BLaER1 treated with 17β-estradiol and CSF1 and Interleukin-3, amounts not matched to agents 10 nM and 100 nM (cell line): ENCODE data around the gene JAKMIP2.
A peak's percentile ranks its signal among the peaks of the same experiment; 100 is the strongest.
"Not testable (repeated sequence)": the region's sequence is repeated elsewhere in the genome, so short reads cannot be mapped to it uniquely, and the experiment has no call there.

ENCODE experiments used
- H3K27ac ChIP-seq, 11 experiments: shearing (Covaris generic); formaldehyde crosslinking; 2 replicates each; pipeline ENCODE4 v1.8.1; 2022
- H3K27me3 ChIP-seq, 11 experiments: shearing (Covaris generic); formaldehyde crosslinking; 2 replicates each; pipeline ENCODE4 v1.8.1; 2022
- H3K36me3 ChIP-seq, 11 experiments: shearing (Covaris generic); formaldehyde crosslinking; 2 replicates each; pipeline ENCODE4 v1.8.1; 2022
- H3K4me1 ChIP-seq, 10 experiments: shearing (Covaris generic); formaldehyde crosslinking; 2 replicates each; pipeline ENCODE4 v1.8.1; 2022
- H3K4me2 ChIP-seq, 11 experiments: shearing (Covaris generic); formaldehyde crosslinking; 2 replicates each; pipeline ENCODE4 v1.8.1; 2022
- H3K4me3 ChIP-seq, 10 experiments: shearing (Covaris generic); formaldehyde crosslinking; 2 replicates each; pipeline ENCODE4 v1.8.1; 2022
- H3K9ac ChIP-seq, 11 experiments: shearing (Covaris generic); formaldehyde crosslinking; 2 replicates each; pipeline ENCODE4 v1.8.1; 2022
- H3K9me3 ChIP-seq, 11 experiments: shearing (Covaris generic); formaldehyde crosslinking; replicated peaks in 1 of 11; 2 replicates each; pipeline ENCODE4 v1.8.1; 2022
- H4K20me1 ChIP-seq, 11 experiments: shearing (Covaris generic); formaldehyde crosslinking; 2 replicates each; pipeline ENCODE4 v1.8.1; 2022
- Cebpa-rat ChIP-seq, 11 experiments: shearing (Covaris generic); IDR thresholded peaks; 2 replicates each; pipeline ENCODE4 v1.8.1; 2022

The JAKMIP2 gene

DNA sequence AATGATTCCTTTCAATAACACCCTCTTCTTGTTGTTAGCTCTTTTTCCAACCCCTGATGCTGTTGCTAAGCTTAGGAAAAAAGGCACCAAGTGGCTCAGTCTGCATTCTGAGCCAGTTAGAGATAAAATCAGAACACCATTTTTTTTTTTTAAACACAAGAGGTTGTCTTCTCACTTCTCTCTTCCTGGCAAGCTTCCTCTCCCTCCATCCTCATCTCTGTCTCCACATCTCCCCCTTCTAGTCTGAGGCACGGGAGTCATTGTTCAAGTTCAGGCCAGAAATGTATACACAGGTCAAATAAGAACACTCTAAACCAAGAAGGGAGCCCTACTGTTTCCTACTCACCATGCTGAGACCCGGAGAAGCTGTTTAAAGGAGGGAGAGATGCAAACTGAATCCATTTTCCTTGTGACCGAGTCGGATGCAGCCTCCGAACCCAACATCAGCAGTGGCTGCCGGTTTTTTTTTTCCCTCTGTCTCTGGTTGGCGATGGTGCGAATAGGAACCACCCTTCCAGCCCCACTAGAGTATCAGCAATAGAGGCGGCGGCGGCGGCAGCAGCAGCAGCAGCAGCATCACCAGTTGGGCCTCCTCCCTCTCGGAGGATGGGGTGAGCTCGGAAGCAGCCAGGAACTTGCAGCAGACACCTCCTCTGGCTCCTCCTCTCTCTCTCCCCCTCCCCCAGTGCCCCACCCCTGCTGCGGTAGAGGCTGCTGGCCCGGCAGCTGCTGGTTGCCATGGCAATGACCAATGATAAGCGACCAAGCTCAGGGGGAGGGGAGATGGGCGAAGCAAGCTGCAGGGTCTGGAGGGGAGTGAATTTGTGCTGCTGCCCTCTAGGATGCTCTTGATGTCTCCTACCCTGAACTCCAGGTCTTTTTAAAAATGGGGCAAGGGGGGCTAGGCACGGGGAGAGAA, at the start of gene JAKMIP2:
Gene JAKMIP2 (minus strand): TSS at position 619 of the 919 bp plus-strand sequence. CDS start 110,922 bp downstream, outside the sequence.
- Histone ChIP-seq H3K9me3 (peaks cover 0 to 3% (median 0%) of the 10 kb centered on the region in 11 experiments; a peak in 5 of 22 replicates), H3K36me3 (peaks cover 0 to 9% (median 0%) of the 10 kb centered on the region in 11 experiments; a peak in 4 of 22 replicates), H3K27ac (peak within 1 kb of the TSS; percentile 61 to 91 (median 86)), H3K9ac (peak within 1 kb of the TSS; percentile 81 to 89 (median 83)), H3K4me3 (peak within 1 kb of the TSS; percentile 70 to 86 (median 75)), H4K20me1 (peaks cover 0 to 37% (median 0%) of the 10 kb centered on the region in 11 experiments; a peak in 3 of 22 replicates), H3K4me2 (peak within 1 kb of the TSS; percentile 68 to 98 (median 85)), H3K27me3 (no peaks in the 10 kb centered on the region), H3K4me1 (peaks cover 23 to 46% (median 30%) of the 10 kb centered on the region in 10 experiments)
- TF ChIP-seq Cebpa-rat (IDR thresholded peaks at IDR 0.05), result no peak

DNA sequence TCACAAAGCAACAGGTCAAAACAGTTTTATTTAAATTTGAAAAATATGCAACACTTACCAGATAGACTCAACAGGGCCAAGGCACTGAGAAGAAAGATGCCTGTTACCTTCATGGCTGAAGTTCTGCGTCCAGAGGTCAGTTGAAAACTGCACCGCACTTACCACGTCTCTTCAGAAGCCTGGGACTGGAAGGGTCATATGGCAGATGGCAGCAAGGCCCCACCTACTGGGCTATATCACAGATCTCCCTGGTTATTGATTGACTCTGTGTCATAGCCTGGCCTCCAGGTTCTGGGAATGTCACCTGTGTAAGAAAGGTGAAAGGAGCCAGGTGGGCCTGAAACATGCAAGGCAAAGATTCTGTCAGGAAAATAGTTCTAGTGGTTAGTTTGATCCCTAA, 48.9 kb upstream of the JAKMIP2 start, which contains the start of gene SPINK1:
Gene SPINK1 (minus strand): TSS at position 207 of the 400 bp plus-strand sequence. CDS start 94 bp downstream, at position 113.
- Histone ChIP-seq H3K4me2 (peak within 1 kb of the TSS in 1 of 11 experiments; percentile 30; a peak in 2 of 22 replicates), H3K9me3 (no peaks in the 10 kb centered on the region), H3K36me3 (no peaks in the 10 kb centered on the region), H3K4me1 (peaks cover 0 to 8% (median 0%) of the 10 kb centered on the region in 10 experiments; a peak in 4 of 20 replicates), H3K4me3 (no peak within 1 kb of the TSS), H3K9ac (no peak within 1 kb of the TSS), H4K20me1 (no peaks in the 10 kb centered on the region), H3K27ac (no peak within 1 kb of the TSS), H3K27me3 (no peaks in the 10 kb centered on the region)
- TF ChIP-seq Cebpa-rat (IDR thresholded peaks at IDR 0.05), result no peak

DNA sequence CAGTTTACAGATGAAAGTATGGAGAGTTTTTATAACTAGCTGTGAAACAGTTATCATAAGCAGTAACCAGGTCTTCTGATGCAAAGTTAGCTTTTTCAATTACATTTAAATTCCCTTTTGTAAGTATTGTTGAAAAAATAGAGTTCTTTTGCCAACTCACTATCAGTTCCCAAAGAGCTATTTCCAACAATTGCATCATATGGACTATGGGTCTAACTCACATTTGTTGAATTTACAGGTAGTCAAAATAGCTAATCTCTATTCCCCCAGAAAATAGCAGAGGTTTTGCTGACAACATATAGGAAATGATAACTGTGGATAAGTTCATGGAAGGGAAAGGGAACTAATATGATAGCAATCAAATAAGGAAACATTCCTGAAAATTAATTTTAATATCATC, 47.5 kb upstream of the JAKMIP2 start:
- no peaks in the 10 kb centered on the region for H3K9me3 ChIP-seq
- no peak overlapping the region for H3K27ac ChIP-seq

DNA sequence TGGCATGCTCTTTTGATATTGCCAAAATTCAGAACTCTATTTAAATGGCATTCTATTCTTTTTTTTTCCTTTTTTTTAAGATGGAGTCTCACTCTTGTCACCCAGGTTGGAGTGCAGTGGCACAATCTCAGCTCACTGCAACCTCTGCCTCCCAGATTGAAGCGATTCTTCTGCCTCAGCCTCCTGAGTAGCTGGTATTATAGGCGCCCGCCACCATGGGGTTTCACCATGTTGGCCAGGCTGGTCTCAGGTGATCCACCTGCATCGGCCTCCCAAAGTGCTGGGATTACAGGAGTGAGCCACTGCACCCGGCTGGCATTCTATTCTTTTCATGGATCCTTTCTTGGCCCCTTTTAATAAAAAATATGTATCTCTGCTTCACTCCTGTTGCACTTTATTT, 44.5 kb upstream of the JAKMIP2 start:
- H3K9ac ChIP-seq, H3K27ac ChIP-seq, H4K20me1 ChIP-seq, H3K9me3 ChIP-seq, H3K27me3 ChIP-seq, H3K4me3 ChIP-seq, H3K36me3 ChIP-seq, H3K4me2 ChIP-seq: not testable (repeated sequence)
- peaks cover 0 to 26% (median 1%) of the 10 kb centered on the region in 10 experiments; a peak in 10 of 20 replicates for H3K4me1 ChIP-seq

More for the DNA sequence above, 47.5 kb upstream of the JAKMIP2 start:
- no peaks in the 10 kb centered on the region for H3K27me3 ChIP-seq
- H3K9ac ChIP-seq, result no peak overlapping the region
- no peak for TF ChIP-seq Cebpa-rat (IDR thresholded peaks at IDR 0.05)
- H3K4me1 ChIP-seq, result peaks cover 0 to 8% (median 0%) of the 10 kb centered on the region in 10 experiments; a peak in 4 of 20 replicates
- H3K4me2 ChIP-seq, result peak overlapping the region in 1 of 11 experiments; percentile 30; a peak in 1 of 22 replicates
- H3K4me3 ChIP-seq, result no peak overlapping the region
- H4K20me1 ChIP-seq, result no peaks in the 10 kb centered on the region
- no peaks in the 10 kb centered on the region for H3K36me3 ChIP-seq

DNA sequence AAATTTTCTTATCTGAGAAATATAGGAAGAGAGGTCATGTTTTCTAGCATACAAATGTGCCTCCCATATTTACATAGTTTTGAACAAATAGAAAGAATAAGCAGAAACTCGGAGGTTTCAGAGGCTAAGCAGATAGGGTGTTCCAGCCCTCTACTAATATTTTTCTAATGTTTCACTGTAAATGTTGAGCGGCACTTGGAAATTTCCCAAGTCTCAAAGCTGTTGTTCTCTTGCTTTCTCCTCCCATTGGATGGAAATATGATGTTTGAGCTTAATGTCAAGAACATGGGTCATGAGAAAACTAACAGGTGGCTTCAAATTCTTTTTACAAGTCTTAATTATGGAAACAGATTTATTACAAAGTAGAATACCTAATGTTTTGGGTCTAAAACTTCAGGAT, 43.8 kb upstream of the JAKMIP2 start:
- Histone ChIP-seq H3K27ac (no peak overlapping the region), H3K36me3 (no peaks in the 10 kb centered on the region), H3K9me3 (no peaks in the 10 kb centered on the region), H3K4me2 (no peak overlapping the region), H3K27me3 (no peaks in the 10 kb centered on the region), H3K9ac (no peak overlapping the region), H4K20me1 (no peaks in the 10 kb centered on the region), H3K4me1 (peaks cover 0 to 33% (median 7%) of the 10 kb centered on the region in 10 experiments; a peak in 11 of 20 replicates), H3K4me3 (no peak overlapping the region)
- TF ChIP-seq Cebpa-rat (IDR thresholded peaks at IDR 0.05), result no peak

DNA sequence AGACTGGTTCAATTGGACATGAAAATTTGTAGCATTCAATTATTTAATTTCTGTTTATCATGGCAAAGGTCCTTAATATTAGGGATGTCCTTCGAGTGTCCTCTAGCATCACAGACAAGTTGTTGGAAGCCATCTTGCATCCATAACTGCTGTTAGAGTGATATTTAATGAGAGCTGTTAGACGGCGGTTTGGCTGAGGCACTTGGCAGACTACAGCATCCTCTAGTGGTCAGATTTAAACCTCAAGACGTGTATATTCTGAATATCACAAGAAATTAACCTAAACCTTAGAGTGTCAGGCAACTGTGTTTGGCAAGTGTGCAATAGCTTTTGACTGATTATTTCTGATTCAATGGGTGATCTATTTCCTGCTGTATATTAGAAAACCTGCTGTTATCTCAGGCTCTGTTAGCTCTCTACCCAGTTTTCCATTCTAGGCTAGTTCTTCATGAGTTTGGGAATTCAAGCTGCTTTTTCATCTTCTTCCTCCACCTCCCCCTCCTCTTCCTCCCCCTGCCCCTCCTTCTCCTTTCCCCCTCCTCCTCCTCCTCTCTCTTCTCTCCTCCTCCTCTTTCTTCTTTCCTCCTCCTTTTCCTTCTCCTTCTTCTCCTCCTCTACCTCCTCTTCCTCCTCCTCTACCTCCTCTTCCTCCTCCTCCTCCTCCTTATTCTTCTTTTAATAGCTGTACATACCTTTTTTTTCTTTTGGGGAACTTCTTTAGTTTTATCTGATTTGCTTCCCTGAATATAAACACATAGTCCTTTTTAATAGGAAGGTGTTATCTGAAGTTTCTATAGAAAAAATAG, 40.4 kb upstream of the JAKMIP2 start:
- peak overlapping the region in 3 of 11 experiments; percentile 0 to 56 (median 30); a peak in 2 of 22 replicates for H3K27ac ChIP-seq
- no peak for TF ChIP-seq Cebpa-rat (IDR thresholded peaks at IDR 0.05)

DNA sequence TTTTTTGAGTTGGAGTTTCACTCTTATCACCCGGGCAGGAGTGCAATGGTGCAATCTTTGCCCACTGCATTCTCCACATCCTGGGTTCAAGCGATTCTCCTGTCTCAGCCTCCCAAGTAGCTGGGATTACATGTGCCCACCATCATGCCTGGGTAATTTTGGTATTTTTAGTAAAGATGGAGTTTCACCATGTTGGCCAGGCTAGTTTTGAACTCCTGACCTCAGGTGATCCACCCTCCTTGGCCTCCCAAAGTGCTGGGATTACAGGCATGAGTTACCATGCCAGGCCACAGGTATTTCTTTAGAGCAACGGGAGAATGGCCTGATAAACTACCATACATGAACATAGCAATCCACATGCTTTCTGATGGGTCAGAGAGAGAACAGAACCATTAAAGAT, 39.7 kb upstream of the JAKMIP2 start:
- Histone ChIP-seq H3K4me1 (peaks cover 0 to 66% (median 8%) of the 10 kb centered on the region in 10 experiments; a peak in 11 of 20 replicates), H3K27ac (peak overlapping the region in 5 of 11 experiments; percentile 0 to 56 (median 11); a peak in 5 of 22 replicates), H3K4me2 (peak overlapping the region in 8 of 11 experiments; percentile 14 to 85 (median 40); a peak in 10 of 22 replicates)
- not testable (repeated sequence) for H3K9ac ChIP-seq, H3K9me3 ChIP-seq, H4K20me1 ChIP-seq, H3K36me3 ChIP-seq, H3K4me3 ChIP-seq, H3K27me3 ChIP-seq

More for the DNA sequence above, 40.4 kb upstream of the JAKMIP2 start:
- no peak overlapping the region for H3K4me3 ChIP-seq
- peaks cover 0 to 59% (median 8%) of the 10 kb centered on the region in 10 experiments; a peak in 11 of 20 replicates for H3K4me1 ChIP-seq
- peak overlapping the region in 3 of 11 experiments; percentile 54 to 85 (median 80); a peak in 5 of 22 replicates for H3K4me2 ChIP-seq
- no peaks in the 10 kb centered on the region for H3K27me3 ChIP-seq
- H4K20me1 ChIP-seq, result no peaks in the 10 kb centered on the region
- no peaks in the 10 kb centered on the region for H3K36me3 ChIP-seq
- no peaks in the 10 kb centered on the region for H3K9me3 ChIP-seq
- no peak overlapping the region for H3K9ac ChIP-seq

DNA sequence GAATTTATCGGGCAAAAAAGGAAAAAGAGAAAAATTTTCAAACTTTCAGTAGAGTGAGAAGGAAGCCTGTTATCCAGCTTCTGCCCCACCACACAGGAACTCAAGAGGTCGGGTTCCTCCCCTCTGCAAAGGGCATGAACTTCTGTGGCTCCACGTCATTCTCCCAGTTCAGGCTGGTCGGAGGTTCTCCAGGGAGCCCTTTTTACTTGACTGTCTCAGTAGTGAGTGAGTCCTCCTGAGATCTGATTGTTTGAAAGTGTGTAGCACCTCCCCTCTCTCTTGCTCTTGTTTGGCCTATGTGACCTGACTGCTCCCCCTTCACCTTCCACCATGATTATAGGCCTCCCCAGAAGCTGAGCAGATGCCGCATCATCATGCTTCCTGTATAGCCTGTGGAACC, 39.2 kb upstream of the JAKMIP2 start:
- Histone ChIP-seq H3K4me1 (peaks cover 0 to 67% (median 8%) of the 10 kb centered on the region in 10 experiments; a peak in 11 of 20 replicates), H3K27me3 (no peaks in the 10 kb centered on the region), H3K4me2 (peak overlapping the region in 9 of 11 experiments; percentile 2 to 85 (median 38); a peak in 12 of 22 replicates), H3K36me3 (no peaks in the 10 kb centered on the region), H3K4me3 (no peak overlapping the region), H3K9ac (0 out of 22 replicates have a peak overlapping the region, but pooled peaks of 1 of the 11 experiments have one; percentile 3), H4K20me1 (no peaks in the 10 kb centered on the region), H3K9me3 (no peaks in the 10 kb centered on the region), H3K27ac (peak overlapping the region in 6 of 11 experiments; percentile 0 to 56 (median 16); a peak in 6 of 22 replicates)
- TF ChIP-seq Cebpa-rat (IDR thresholded peaks at IDR 0.05), result no peak
